SKM-1 (cell line): Measurements from ENCODE around the gene TBC1D10B.

Experiments used
- DNase-seq: peaks from one replicate; lab custom pipeline; 2025; ENCODE audit not compliant: unreplicated experiment; lab: John Stamatoyannopoulos, UW

TBC1D10B gene

GRCh38 chr16:30376461-30376902, 6.2 kb upstream of the TBC1D10B start:
- DNase-seq = no peak

- DNase-seq = no peak
Measured at GRCh38 chr16:30375864-30376263, 5.6 kb upstream of the TBC1D10B start.

GRCh38 chr16:30374538-30374937, 4.2 kb upstream of the TBC1D10B start, which contains the start of gene MYL11:
Gene MYL11, plus strand, starts transcription at chr16:30374802. Its CDS starts 56 bp downstream, at chr16:30374858.
- no peak for DNase-seq

- no peak for DNase-seq
Measured at GRCh38 chr16:30372725-30373124, 2.4 kb upstream of the TBC1D10B start.

GRCh38 chr16:30372038-30372712, 1.9 kb upstream of the TBC1D10B start:
- no peak for DNase-seq

- DNase-seq = no peak
Measured at GRCh38 chr16:30371248-30371816, 1.0 kb upstream of the TBC1D10B start.

GRCh38 chr16:30369938-30370455, 297 bp downstream of the TBC1D10B start:
- DNase-seq = no peak

GRCh38 chr16:30369091-30369937, 980 bp downstream of the TBC1D10B start:
- no peak for DNase-seq

GRCh38 chr16:30368792-30369090, 1.6 kb downstream of the TBC1D10B start:
- DNase-seq = no peak

- peak; percentile 58 for DNase-seq
Measured at GRCh38 chr16:30368122-30368791, 2.0 kb downstream of the TBC1D10B start.

- DNase-seq = no peak
Measured at GRCh38 chr16:30367349-30368009, 2.8 kb downstream of the TBC1D10B start.

- DNase-seq = no peak
Measured at GRCh38 chr16:30366511-30366910, 3.8 kb downstream of the TBC1D10B start.

GRCh38 chr16:30365200-30365599, 5.1 kb downstream of the TBC1D10B start:
- no peak for DNase-seq

GRCh38 chr16:30361180-30361579, 9.1 kb downstream of the TBC1D10B start:
- DNase-seq = no peak

GRCh38 chr16:30359871-30360170, 10.5 kb downstream of the TBC1D10B start:
- DNase-seq = no peak

GRCh38 chr16:30358990-30359870, 11.1 kb downstream of the TBC1D10B start:
- no peak for DNase-seq

GRCh38 chr16:30358577-30358936, 11.7 kb downstream of the TBC1D10B start:
- no peak for DNase-seq

- DNase-seq = no peak
Measured at GRCh38 chr16:30357715-30358576, 12.3 kb downstream of the TBC1D10B start.

GRCh38 chr16:30357085-30357714, 13.1 kb downstream of the TBC1D10B start:
- DNase-seq = no peak
